SK-N-SH (cell line): ENCODE results near the gene TNPO1.

Experiments
- CTCF ChIP-seq: fragments of 200-600 bp; sonication (generic); IDR thresholded peaks from 2 replicates; pipeline ENCODE4 v1.6.1; 2017; ENCODE audit warnings: antibody characterized with exemption, mild to moderate bottlenecking, moderate library complexity
- GABPA ChIP-seq: IDR thresholded peaks from 2 replicates; pipeline ENCODE4 v1.4.0; 2012; ENCODE audit warnings: low read depth, mild to moderate bottlenecking
- MXI1 ChIP-seq: IDR thresholded peaks from 2 replicates; pipeline ENCODE4 v1.6.1; 2012; ENCODE audit warnings: mild to moderate bottlenecking, low read depth, low read length, improper control_type of control experiment
- TAF1 ChIP-seq: IDR thresholded peaks from 2 replicates; pipeline ENCODE4 v1.6.1; 2012; ENCODE audit warnings: low read depth, mild to moderate bottlenecking, low read length, moderate library complexity, borderline replicate concordance
- USF2 ChIP-seq: fragments of 150-350 bp; IDR thresholded peaks from 2 replicates; pipeline ENCODE4 v1.6.1; 2017; ENCODE audit warnings: antibody characterized with exemption, low read length, low read depth, borderline replicate concordance
- TF ChIP-seq, protein P1 (sequence below): IDR thresholded peaks from 2 replicates; pipeline ENCODE4 v1.6.1; 2012; ENCODE audit warnings: mild to moderate bottlenecking, low read depth, low read length, moderate library complexity
- TF ChIP-seq, protein P2 (sequence below): IDR thresholded peaks from 2 replicates; pipeline ENCODE4 v1.4.0; 2012; ENCODE audit warnings: low read depth

- TF ChIP-seq, protein P1, sequence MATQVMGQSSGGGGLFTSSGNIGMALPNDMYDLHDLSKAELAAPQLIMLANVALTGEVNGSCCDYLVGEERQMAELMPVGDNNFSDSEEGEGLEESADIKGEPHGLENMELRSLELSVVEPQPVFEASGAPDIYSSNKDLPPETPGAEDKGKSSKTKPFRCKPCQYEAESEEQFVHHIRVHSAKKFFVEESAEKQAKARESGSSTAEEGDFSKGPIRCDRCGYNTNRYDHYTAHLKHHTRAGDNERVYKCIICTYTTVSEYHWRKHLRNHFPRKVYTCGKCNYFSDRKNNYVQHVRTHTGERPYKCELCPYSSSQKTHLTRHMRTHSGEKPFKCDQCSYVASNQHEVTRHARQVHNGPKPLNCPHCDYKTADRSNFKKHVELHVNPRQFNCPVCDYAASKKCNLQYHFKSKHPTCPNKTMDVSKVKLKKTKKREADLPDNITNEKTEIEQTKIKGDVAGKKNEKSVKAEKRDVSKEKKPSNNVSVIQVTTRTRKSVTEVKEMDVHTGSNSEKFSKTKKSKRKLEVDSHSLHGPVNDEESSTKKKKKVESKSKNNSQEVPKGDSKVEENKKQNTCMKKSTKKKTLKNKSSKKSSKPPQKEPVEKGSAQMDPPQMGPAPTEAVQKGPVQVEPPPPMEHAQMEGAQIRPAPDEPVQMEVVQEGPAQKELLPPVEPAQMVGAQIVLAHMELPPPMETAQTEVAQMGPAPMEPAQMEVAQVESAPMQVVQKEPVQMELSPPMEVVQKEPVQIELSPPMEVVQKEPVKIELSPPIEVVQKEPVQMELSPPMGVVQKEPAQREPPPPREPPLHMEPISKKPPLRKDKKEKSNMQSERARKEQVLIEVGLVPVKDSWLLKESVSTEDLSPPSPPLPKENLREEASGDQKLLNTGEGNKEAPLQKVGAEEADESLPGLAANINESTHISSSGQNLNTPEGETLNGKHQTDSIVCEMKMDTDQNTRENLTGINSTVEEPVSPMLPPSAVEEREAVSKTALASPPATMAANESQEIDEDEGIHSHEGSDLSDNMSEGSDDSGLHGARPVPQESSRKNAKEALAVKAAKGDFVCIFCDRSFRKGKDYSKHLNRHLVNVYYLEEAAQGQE = no peak
- peak; percentile 45 for TF ChIP-seq CTCF
- TF ChIP-seq USF2 = no peak
- no peak for TF ChIP-seq TAF1
- no peak for TF ChIP-seq MXI1
- TF ChIP-seq GABPA = no peak
- TF ChIP-seq, protein P2, sequence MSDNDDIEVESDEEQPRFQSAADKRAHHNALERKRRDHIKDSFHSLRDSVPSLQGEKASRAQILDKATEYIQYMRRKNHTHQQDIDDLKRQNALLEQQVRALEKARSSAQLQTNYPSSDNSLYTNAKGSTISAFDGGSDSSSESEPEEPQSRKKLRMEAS = no peak
Measured at GRCh38 chr5:72842816-72843215, 26.4 kb downstream of the TNPO1 start.
